A549 (cell line): ENCODE results near the gene CAPN7.

Experiments used
- CBX8 ChIP-seq: fragments of 200-600 bp; sonication (generic); IDR thresholded peaks from 2 replicates; pipeline ENCODE4 v1.6.1; 2016
- EHMT2 ChIP-seq: fragments of 200-600 bp; sonication (generic); IDR thresholded peaks from 2 replicates; pipeline ENCODE4 v1.6.1; 2016; ENCODE audit warnings: antibody characterized with exemption, low read depth, mild to moderate bottlenecking, moderate library complexity
- EP300 ChIP-seq, 2 experiments: fragments of >200 bp; sonication (Bioruptor Twin); formaldehyde crosslinking; IDR thresholded peaks; 2 replicates in 1 of 2; 3 replicates in 1 of 2; pipeline ENCODE4 v1.6.1; 2016 to 2017
- HEYL ChIP-seq: fragments of 250-450 bp; sonication (Bioruptor Pico); IDR thresholded peaks from 2 replicates; pipeline ENCODE4 v1.8.0; 2021; ENCODE audit warnings: mild to moderate bottlenecking, moderate library complexity
- JUN ChIP-seq, 2 experiments: fragments of >200 bp; sonication (Bioruptor Twin); formaldehyde crosslinking; IDR thresholded peaks; 2 replicates in 1 of 2; 3 replicates in 1 of 2; pipeline ENCODE4 v1.6.1; 2016 to 2017
- NFE2L2 ChIP-seq: fragments of 150-350 bp; conservative IDR thresholded peaks from 2 replicates; pipeline ENCODE4 v1.6.1; 2014; ENCODE audit warnings: low read length
- POLR2A ChIP-seq: IDR thresholded peaks from 2 replicates; pipeline ENCODE4 v1.6.1; 2012; ENCODE audit warnings: mild to moderate bottlenecking, low read length
- POLR2AphosphoS2 ChIP-seq: conservative IDR thresholded peaks from 2 replicates; pipeline ENCODE4 v1.6.1; 2012; ENCODE audit warnings: low read length, improper control_type of control experiment, inconsistent platforms
- REST ChIP-seq: fragments of 200-600 bp; sonication (generic); IDR thresholded peaks from 2 replicates; pipeline ENCODE4 v1.6.1; 2016; ENCODE audit warnings: antibody characterized with exemption, mild to moderate bottlenecking, moderate library complexity
- RFX5 ChIP-seq: fragments of 450-650 bp; IDR thresholded peaks from 2 replicates; pipeline ENCODE4 v1.7.1; 2014; ENCODE audit warnings: antibody characterized with exemption, mild to moderate bottlenecking, moderate library complexity
- TF ChIP-seq, protein P1 (sequence below): fragments of >200 bp; sonication (Bioruptor Twin); formaldehyde crosslinking; IDR thresholded peaks from 3 replicates; pipeline ENCODE4 v1.5.1; 2016
- TF ChIP-seq, protein P2 (sequence below): IDR thresholded peaks from 2 replicates; pipeline ENCODE4 v1.6.1; 2012; ENCODE audit warnings: low read depth, borderline replicate concordance
- TF ChIP-seq, protein P3 (sequence below): fragments of 250-450 bp; sonication (Bioruptor Pico); IDR thresholded peaks from 2 replicates; pipeline ENCODE4 v1.5.0; 2021; ENCODE audit warnings: mild to moderate bottlenecking, moderate library complexity, borderline replicate concordance

DNA sequence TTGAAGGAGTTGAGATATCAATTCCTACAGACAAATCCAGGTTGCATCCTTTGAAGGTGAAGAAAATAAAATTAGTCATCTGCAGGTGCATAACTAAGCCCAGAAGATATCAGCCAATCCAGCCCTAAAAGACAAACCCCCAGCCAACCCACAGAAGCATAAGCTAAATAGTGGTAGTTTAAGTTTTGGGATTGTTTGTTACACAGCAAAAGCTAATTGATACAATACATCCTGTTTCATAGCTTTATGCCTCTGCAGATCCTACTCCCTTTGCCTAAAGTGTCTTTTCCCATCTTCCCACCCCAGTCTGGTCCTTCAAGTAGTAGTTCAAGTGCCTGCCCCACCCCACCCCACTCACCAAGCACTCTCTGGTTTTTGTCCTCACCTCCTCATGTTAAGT, 48.6 kb upstream of the CAPN7 start:
- TF ChIP-seq JUN (IDR thresholded peaks at IDR 0.05) (no peak), POLR2AphosphoS2 (no peak), CBX8 (no peak), POLR2A (no peak), REST (no peak), NFE2L2 (no peak), EHMT2 (no peak), RFX5 (no peak), EP300 (IDR thresholded peaks at IDR 0.05) (no peak), HEYL (CRISPR knock-in tag) (no peak)
- TF ChIP-seq, protein P1, sequence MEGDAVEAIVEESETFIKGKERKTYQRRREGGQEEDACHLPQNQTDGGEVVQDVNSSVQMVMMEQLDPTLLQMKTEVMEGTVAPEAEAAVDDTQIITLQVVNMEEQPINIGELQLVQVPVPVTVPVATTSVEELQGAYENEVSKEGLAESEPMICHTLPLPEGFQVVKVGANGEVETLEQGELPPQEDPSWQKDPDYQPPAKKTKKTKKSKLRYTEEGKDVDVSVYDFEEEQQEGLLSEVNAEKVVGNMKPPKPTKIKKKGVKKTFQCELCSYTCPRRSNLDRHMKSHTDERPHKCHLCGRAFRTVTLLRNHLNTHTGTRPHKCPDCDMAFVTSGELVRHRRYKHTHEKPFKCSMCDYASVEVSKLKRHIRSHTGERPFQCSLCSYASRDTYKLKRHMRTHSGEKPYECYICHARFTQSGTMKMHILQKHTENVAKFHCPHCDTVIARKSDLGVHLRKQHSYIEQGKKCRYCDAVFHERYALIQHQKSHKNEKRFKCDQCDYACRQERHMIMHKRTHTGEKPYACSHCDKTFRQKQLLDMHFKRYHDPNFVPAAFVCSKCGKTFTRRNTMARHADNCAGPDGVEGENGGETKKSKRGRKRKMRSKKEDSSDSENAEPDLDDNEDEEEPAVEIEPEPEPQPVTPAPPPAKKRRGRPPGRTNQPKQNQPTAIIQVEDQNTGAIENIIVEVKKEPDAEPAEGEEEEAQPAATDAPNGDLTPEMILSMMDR: no peak
- TF ChIP-seq, protein P2, sequence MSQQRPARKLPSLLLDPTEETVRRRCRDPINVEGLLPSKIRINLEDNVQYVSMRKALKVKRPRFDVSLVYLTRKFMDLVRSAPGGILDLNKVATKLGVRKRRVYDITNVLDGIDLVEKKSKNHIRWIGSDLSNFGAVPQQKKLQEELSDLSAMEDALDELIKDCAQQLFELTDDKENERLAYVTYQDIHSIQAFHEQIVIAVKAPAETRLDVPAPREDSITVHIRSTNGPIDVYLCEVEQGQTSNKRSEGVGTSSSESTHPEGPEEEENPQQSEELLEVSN: no peak
- TF ChIP-seq, protein P3, sequence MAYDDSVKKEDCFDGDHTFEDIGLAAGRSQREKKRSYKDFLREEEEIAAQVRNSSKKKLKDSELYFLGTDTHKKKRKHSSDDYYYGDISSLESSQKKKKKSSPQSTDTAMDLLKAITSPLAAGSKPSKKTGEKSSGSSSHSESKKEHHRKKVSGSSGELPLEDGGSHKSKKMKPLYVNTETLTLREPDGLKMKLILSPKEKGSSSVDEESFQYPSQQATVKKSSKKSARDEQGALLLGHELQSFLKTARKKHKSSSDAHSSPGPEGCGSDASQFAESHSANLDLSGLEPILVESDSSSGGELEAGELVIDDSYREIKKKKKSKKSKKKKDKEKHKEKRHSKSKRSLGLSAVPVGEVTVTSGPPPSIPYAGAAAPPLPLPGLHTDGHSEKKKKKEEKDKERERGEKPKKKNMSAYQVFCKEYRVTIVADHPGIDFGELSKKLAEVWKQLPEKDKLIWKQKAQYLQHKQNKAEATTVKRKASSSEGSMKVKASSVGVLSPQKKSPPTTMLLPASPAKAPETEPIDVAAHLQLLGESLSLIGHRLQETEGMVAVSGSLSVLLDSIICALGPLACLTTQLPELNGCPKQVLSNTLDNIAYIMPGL (CRISPR knock-in tag): no peak
